HEK293 (cell line): ENCODE data around the gene EIF2B5.

Source experiments
- CTCF ChIA-PET: fragments of 350-600 bp; formaldehyde crosslinking; extraction: SDS; loops from one replicate; lab custom pipeline; 2021; ENCODE audit warnings: antibody characterized with exemption; lab: Yijun Ruan, JAX
- POLR2A ChIA-PET: fragments of 300-600 bp; formaldehyde crosslinking; extraction: SDS; loops from one replicate; lab custom pipeline; 2020; ENCODE audit warnings: antibody characterized with exemption, inconsistent platforms; lab: Yijun Ruan, JAX
- H3K27ac ChIP-seq: fragments of 200-500 bp; sonication (Bioruptor generic); 2 replicates; pipeline ENCODE4 v1.5.1; 2014; ENCODE audit warnings: low read depth, low read length, control low read depth, inconsistent platforms; ENCODE audit errors: extremely low read depth
- H3K36me3 ChIP-seq, 2 experiments: fragments of 200-500 bp in 1 of 2; sonication (Bioruptor generic) in 1 of 2; 1 replicate in 1 of 2; 2 replicates in 1 of 2; pipeline ENCODE4 v1.5.1; 2014 to 2017; ENCODE audit warnings: inconsistent platforms in 2 of 2, low read length in 2 of 2; ENCODE audit not compliant: control insufficient read depth in 2 of 2, insufficient read depth in 1 of 2
- H3K4me1 ChIP-seq: fragments of 200-500 bp; sonication (Bioruptor generic); 2 replicates; pipeline ENCODE4 v1.5.1; 2014; ENCODE audit warnings: mild to moderate bottlenecking, low read length, inconsistent platforms; ENCODE audit not compliant: control insufficient read depth, insufficient read depth
- H3K4me3 ChIP-seq: 2 replicates; pipeline ENCODE4 v1.5.1; 2011; ENCODE audit warnings: low read depth, mild to moderate bottlenecking, control low read depth, low read length, moderate library complexity
- H3K9me3 ChIP-seq: fragments of 200-500 bp; sonication (Bioruptor generic); 2 replicates; pipeline ENCODE4 v1.5.1; 2014; ENCODE audit warnings: low read depth, low read length, inconsistent platforms; ENCODE audit not compliant: control insufficient read depth, insufficient read depth
- ELK4 ChIP-seq: IDR thresholded peaks from 2 replicates; pipeline ENCODE4 v1.6.1; 2011; ENCODE audit warnings: mild to moderate bottlenecking, low read depth, low read length, borderline replicate concordance
- HOXA7 ChIP-seq: sonication (generic); formaldehyde crosslinking; IDR thresholded peaks from 2 replicates; pipeline ENCODE4 v1.8.1; 2022; ENCODE audit warnings: missing genetic modification reagents, borderline replicate concordance
- KLF1 ChIP-seq: fragments of 450-650 bp; formaldehyde crosslinking; IDR thresholded peaks from 2 replicates; pipeline ENCODE4 v1.5.1; 2016; ENCODE audit warnings: missing biosample characterization, missing genetic modification characterization
- PRDM2 ChIP-seq: fragments of 450-650 bp; formaldehyde crosslinking; IDR thresholded peaks from 2 replicates; pipeline ENCODE4 v1.5.1; 2016; ENCODE audit warnings: missing biosample characterization, missing genetic modification characterization, borderline replicate concordance
- PRDM6 ChIP-seq: fragments of 450-650 bp; formaldehyde crosslinking; IDR thresholded peaks from 2 replicates; pipeline ENCODE4 v1.5.1; 2017; ENCODE audit warnings: missing biosample characterization, missing genetic modification characterization
- ZBTB11 ChIP-seq: fragments of 450-650 bp; formaldehyde crosslinking; conservative IDR thresholded peaks from 2 replicates; pipeline ENCODE4 v1.5.1; 2016; ENCODE audit warnings: low read depth, missing biosample characterization, missing genetic modification characterization
- ZBTB20 ChIP-seq: fragments of 450-650 bp; formaldehyde crosslinking; IDR thresholded peaks from 2 replicates; pipeline ENCODE4 v1.5.1; 2016; ENCODE audit warnings: missing biosample characterization, missing genetic modification characterization
- ZNF138 ChIP-seq: fragments of 450-650 bp; formaldehyde crosslinking; IDR thresholded peaks from 2 replicates; pipeline ENCODE4 v1.5.1; 2016; ENCODE audit warnings: missing biosample characterization, missing genetic modification characterization, borderline replicate concordance
- ZNF211 ChIP-seq: fragments of 450-650 bp; formaldehyde crosslinking; IDR thresholded peaks from 2 replicates; pipeline ENCODE4 v1.5.1; 2016; ENCODE audit warnings: low read depth, missing biosample characterization, missing genetic modification characterization
- ZNF335 ChIP-seq: fragments of 450-650 bp; formaldehyde crosslinking; conservative IDR thresholded peaks from 2 replicates; pipeline ENCODE4 v1.5.1; 2016; ENCODE audit warnings: missing biosample characterization, missing genetic modification characterization
- ZNF354C ChIP-seq: fragments of 450-650 bp; formaldehyde crosslinking; IDR thresholded peaks from 2 replicates; pipeline ENCODE4 v1.5.1; 2016; ENCODE audit warnings: missing biosample characterization, missing genetic modification characterization, low read depth, borderline replicate concordance
- ZNF423 ChIP-seq: fragments of 450-650 bp; formaldehyde crosslinking; IDR thresholded peaks from 2 replicates; pipeline ENCODE4 v1.5.1; 2016; ENCODE audit warnings: missing biosample characterization, missing genetic modification characterization
- ZNF488 ChIP-seq: fragments of 450-650 bp; formaldehyde crosslinking; IDR thresholded peaks from 2 replicates; pipeline ENCODE4 v1.5.1; 2016; ENCODE audit warnings: missing biosample characterization, missing genetic modification characterization
- ZNF514 ChIP-seq: fragments of 450-650 bp; formaldehyde crosslinking; IDR thresholded peaks from 2 replicates; pipeline ENCODE4 v1.5.1; 2016; ENCODE audit warnings: missing biosample characterization, missing genetic modification characterization

The EIF2B5 gene

GRCh38 chr3:184192889-184193288, 57.7 kb downstream of the EIF2B5 start:
- H3K36me3 ChIP-seq, result peaks cover 0 to 88% of the 10 kb centered on the region in 2 experiments; a peak in 2 of 3 replicates
- TF ChIP-seq ZNF211 (tag by site-specific recombination) (no peak), ELK4 (no peak), ZNF138 (tag by site-specific recombination) (no peak), ZBTB20 (no peak), ZNF488 (no peak), ZNF354C (tag by site-specific recombination) (no peak), ZNF423 (tag by site-specific recombination) (no peak), ZNF514 (tag by site-specific recombination) (no peak), ZNF335 (no peak), PRDM6 (tag by site-specific recombination) (no peak), ZBTB11 (tag by site-specific recombination) (no peak), HOXA7 (CRISPR knock-in tag) (no peak), PRDM2 (tag by site-specific recombination) (no peak), KLF1 (no peak)
- H3K4me3 ChIP-seq, result no peak overlapping the region
- CTCF ChIA-PET, result no interaction called here
- no peaks in the 10 kb centered on the region for H3K9me3 ChIP-seq
- H3K27ac ChIP-seq, result no peak overlapping the region
- POLR2A ChIA-PET, result no interaction called here
- H3K4me1 ChIP-seq, result no peaks in the 10 kb centered on the region
